Activated CD4-positive, alpha-beta T cell treated with anti-CD3 and anti-CD28 coated beads for 1 hour (primary cell): Measurements from ENCODE around the gene S1PR3.

ENCODE experiments used
- DNase-seq: peaks from one replicate; pipeline ENCODE4 v3.0.0-alpha.2; 2020

The S1PR3 gene

DNA sequence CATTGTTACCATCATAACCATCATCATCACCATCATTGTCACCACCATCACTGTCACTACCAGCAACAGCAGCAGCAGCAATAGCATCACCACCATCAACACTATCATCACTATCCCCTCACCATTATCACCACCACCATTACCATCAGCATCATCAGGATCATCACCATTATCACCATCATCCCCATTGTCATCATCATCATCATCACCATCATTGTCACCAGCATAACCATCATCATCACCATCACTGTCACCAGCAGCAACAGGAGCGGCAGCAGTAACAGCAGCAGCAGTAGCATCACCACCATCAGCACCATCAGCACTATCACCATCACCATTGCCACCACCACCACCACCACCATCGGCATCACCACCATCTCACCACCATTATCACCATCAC, 48.4 kb downstream of the S1PR3 start:
- DNase-seq: no peak

- DNase-seq: no peak
These were observed 51.7 kb downstream of the S1PR3 start for GRCh38 chr9:89042984-89043383.

- no peak for DNase-seq
These were observed 52.8 kb downstream of the S1PR3 start for GRCh38 chr9:89044104-89044503.

GRCh38 chr9:89044881-89045280, 53.6 kb downstream of the S1PR3 start:
- no peak for DNase-seq

- DNase-seq: no peak
These were observed 55.6 kb downstream of the S1PR3 start for GRCh38 chr9:89046832-89047231.

GRCh38 chr9:89047667-89048066, 56.4 kb downstream of the S1PR3 start:
- no peak for DNase-seq

- no peak for DNase-seq
These were observed 57.3 kb downstream of the S1PR3 start for GRCh38 chr9:89048616-89049015.

- DNase-seq: no peak
These were observed 58.4 kb downstream of the S1PR3 start for GRCh38 chr9:89049646-89050045.

- DNase-seq: no peak
These were observed 60.3 kb downstream of the S1PR3 start for GRCh38 chr9:89051421-89052025.

DNA sequence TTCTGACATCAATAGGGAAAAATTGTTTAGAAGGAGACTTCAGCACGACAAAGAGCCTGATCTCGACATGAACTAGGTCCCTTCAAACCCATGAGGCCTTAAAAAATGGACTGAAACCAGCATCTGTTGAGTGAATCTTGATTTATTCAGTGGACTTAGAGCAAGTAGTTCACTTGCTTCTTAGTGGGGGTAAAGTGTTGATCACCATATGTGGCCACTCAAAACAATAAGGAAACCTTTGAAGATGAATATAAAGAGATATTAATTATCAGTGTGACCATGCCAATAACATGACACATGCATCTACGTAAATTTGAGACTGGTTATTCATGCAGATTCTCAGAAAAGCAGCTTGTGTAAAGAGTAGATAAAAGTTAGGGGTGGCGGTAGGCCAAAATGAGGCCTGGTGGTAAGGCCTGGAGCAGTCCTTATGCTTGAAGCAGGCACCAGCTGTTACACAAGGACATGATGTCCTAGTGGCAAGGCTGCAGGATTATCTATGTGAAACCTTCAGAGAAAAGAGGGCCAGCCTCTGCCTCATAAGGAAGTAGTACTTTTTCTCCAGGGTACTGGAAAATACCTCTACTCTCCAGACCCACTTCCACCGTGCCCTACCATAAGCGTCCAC, 61.3 kb downstream of the S1PR3 start:
- no peak for DNase-seq

DNA sequence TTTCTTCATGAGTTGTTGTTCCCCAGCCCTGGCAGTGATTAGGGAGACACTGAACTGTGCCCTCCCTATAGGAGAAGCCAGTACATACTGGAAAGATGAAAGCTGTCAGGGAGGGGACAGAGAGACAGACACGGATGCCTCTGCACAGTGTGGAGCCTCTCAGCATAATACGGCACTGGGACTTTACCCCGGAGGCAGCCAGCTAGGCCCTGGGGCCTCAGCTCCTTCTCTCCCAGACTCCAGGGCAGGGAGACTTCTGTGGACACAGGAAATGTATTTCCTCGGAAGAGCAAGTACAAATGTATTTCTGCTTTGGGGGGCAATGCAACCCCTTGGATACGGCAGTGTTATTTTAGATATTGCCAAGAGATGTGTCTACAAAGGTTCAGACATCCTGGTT, 62.0 kb downstream of the S1PR3 start:
- no peak for DNase-seq
